Upper lobe of left lung (tissue), 4 donors: ENCODE results near the gene CFAP251.

Source experiments
- POLR2AphosphoS5 ChIP-seq, 2 donors: sonication (generic); formaldehyde crosslinking; IDR thresholded peaks; one replicate each; pipeline ENCODE4 v1.5.1; 2017; ENCODE audit warnings: antibody characterized with exemption in 2 of 2
- TF ChIP-seq, protein P1 (sequence below), 6 experiments: fragments of 450-650 bp in 4 of 6; fragments of 200-600 bp in 2 of 6; sonication (generic) in 2 of 6; IDR thresholded peaks; one replicate each; pipeline ENCODE4 v1.5.1; 2016 to 2019; ENCODE audit warnings: antibody characterized with exemption in 6 of 6

DNA sequence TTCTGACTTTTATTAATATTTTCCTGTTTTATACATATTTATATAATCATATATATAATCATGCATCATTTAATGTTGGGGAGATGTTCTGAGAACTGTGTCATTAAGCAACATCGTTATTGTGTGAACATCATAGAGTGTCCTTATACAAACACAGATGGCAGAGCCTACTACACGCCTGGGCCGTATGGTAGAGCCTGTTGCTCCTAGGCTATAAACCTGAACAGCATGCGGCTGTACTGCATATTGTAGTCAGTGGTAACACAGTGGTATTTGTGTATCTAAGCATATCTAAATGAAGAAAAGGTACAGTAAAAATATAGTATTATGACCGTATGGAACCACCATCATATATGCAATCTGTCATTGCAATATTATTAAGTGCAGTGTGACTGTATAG lies 58.6 kb downstream of the CFAP251 start:
- no peak for TF ChIP-seq POLR2AphosphoS5 (IDR thresholded peaks at IDR 0.05)
- TF ChIP-seq, protein P1, sequence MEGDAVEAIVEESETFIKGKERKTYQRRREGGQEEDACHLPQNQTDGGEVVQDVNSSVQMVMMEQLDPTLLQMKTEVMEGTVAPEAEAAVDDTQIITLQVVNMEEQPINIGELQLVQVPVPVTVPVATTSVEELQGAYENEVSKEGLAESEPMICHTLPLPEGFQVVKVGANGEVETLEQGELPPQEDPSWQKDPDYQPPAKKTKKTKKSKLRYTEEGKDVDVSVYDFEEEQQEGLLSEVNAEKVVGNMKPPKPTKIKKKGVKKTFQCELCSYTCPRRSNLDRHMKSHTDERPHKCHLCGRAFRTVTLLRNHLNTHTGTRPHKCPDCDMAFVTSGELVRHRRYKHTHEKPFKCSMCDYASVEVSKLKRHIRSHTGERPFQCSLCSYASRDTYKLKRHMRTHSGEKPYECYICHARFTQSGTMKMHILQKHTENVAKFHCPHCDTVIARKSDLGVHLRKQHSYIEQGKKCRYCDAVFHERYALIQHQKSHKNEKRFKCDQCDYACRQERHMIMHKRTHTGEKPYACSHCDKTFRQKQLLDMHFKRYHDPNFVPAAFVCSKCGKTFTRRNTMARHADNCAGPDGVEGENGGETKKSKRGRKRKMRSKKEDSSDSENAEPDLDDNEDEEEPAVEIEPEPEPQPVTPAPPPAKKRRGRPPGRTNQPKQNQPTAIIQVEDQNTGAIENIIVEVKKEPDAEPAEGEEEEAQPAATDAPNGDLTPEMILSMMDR (IDR thresholded peaks at IDR 0.05): no peak
